Subcutaneous adipose tissue (tissue), 4 donors: ENCODE data around the gene RAET1G. TPM values are rescaled to one million over a fixed set of nuclear protein-coding genes. Genes with fewer than 3 reads are reported as not detected.

Experiments
- CTCF ChIP-seq: fragments of 450-650 bp; IDR thresholded peaks from one replicate; pipeline ENCODE4 v1.5.1; 2016; ENCODE audit warnings: low read depth, mild to moderate bottlenecking, control low read depth, antibody characterized with exemption, moderate library complexity
- total RNA-seq, 4 donors: library from RNA; depleted of rRNA; stranded (reverse); fragments of >200 nt; gene quantifications; one replicate each; pipeline ENCODE4 v1.1.0, GENCODE V29; 2016

RAET1G gene
- total RNA-seq, 4 donors from 2014 or later: 0.82 TPM; not detected in 3

- no peak for TF ChIP-seq CTCF
These were observed 38.3 kb downstream of the RAET1G start for GRCh38 chr6:149884617-149885016.

DNA sequence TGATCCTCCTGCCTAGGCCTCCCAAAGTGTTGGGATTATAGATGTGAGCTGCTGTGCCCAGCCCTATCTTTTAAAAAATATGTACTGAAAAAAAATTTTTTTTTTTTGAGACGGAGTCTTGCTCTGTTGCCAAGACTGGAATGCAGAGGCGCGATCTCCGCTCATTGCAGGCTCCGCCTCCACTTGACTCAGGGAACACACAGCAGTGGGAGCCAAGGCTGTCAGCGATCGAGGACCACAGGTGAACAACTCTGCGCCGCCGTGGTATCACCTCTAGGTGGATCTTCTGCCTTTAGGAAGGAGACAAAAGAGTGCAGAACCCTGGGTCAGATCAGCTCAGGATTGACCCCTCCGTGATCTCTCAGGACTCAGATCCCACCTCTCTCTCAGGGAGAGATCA is 38.7 kb downstream of the RAET1G start:
- no peak for TF ChIP-seq CTCF

DNA sequence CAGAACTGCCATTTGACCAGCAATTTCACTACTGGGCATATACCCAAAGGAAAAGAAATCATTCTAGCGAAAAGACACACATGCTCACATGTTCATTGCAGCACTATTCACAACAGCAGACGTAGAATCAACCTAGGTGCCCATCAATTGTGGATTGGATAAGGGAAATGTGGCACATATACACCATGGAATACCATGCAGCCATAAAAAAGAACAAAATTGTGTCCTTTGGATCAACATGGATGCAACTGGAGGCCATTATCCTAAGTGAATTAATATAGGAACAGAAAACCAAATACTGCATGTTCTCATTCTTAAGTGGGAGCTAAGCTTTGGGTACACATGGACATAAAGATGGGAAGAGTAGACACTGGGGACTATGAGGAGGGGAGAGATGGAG is 41.1 kb downstream of the RAET1G start:
- no peak for TF ChIP-seq CTCF

- TF ChIP-seq CTCF: no peak
These were observed 41.7 kb downstream of the RAET1G start for GRCh38 chr6:149881066-149881766.

- no peak for TF ChIP-seq CTCF
These were observed 45.3 kb downstream of the RAET1G start for GRCh38 chr6:149877659-149878058.

- no peak for TF ChIP-seq CTCF
These were observed 46.5 kb downstream of the RAET1G start for GRCh38 chr6:149876241-149876933.

GRCh38 chr6:149872233-149872632 is 50.7 kb downstream of the RAET1G start:
- TF ChIP-seq CTCF: no peak
